HG02623 (cell line): ENCODE results near the gene ZBTB14.

ENCODE experiments used
- ATAC-seq: cut with Tn5 transposase; IDR thresholded peaks from one replicate; pipeline ENCODE4 v1.9.1; 2021; ENCODE audit warnings: moderate library complexity; ENCODE audit not compliant: unreplicated experiment

The ZBTB14 gene, protein sequence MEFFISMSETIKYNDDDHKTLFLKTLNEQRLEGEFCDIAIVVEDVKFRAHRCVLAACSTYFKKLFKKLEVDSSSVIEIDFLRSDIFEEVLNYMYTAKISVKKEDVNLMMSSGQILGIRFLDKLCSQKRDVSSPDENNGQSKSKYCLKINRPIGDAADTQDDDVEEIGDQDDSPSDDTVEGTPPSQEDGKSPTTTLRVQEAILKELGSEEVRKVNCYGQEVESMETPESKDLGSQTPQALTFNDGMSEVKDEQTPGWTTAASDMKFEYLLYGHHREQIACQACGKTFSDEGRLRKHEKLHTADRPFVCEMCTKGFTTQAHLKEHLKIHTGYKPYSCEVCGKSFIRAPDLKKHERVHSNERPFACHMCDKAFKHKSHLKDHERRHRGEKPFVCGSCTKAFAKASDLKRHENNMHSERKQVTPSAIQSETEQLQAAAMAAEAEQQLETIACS

GRCh38 chr18:5295231-5295920 lies at the start of gene ZBTB14:
Gene ZBTB14 (minus strand): TSS chr18:5295726. CDS start chr18:5293246, 2,480 bp downstream.
- ATAC-seq, result peak; percentile 35

DNA sequence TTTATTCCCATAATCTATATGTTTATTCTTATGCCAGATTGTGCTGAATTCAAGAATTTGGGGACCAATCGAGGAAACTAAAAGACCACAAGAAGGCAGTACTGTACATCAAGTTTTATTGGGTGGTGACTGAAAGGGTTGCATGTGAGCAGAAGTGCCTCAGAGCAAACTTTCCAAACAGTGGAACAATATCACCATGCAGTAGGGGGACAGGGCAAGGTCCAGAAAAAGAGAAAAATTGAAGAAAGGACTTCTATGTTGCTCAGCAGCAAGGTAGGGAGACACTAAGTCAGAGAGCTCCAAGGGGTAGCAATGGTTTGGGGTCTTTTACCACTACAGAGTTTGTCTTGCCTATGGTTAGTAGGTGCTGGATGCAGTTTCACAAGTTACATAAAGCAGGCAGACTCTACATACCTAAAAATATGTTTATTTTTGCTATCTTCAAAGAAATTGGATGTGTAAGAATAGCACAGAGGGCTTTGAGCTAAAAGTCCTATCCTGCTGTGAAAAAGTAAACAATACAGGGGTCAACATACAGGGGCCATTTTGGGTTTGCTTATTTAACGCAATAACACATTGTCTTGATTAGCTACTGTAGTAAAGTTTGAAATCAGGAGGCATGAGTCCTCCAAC lies 43.8 kb upstream of the ZBTB14 start:
- no peak for ATAC-seq

GRCh38 chr18:5334456-5335075 lies 39.0 kb upstream of the ZBTB14 start:
- no peak for ATAC-seq

DNA sequence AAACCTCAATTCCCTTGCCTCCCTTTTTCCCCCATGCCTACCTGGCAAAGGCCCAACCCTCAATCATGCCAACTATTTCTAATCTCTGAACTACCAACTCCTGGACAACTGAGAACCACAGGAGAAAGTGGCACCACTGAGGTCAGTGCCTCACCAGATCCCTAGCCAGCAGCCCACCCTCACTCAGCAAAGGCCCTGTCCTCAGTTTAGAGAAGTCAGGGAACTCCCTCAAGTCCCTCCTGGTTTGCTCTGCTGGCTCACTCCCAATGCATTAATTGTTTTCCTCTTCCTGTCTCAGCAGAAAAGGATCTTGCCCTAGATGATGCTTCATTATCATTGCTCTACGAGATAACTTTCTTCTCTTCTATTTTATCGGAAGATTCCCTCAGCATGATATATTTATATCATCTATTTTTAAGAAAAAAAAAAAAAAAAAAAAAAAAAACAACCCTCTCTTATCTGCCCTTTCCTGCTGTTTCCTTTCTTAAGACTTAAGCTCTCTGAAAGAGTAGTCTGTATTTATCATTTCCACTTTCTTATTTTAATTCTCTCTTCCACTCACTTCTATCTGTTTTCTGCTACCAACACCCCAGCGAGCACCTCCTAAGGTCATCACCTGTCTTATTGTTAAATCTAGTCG lies 22.7 kb upstream of the ZBTB14 start:
- ATAC-seq, result no peak

DNA sequence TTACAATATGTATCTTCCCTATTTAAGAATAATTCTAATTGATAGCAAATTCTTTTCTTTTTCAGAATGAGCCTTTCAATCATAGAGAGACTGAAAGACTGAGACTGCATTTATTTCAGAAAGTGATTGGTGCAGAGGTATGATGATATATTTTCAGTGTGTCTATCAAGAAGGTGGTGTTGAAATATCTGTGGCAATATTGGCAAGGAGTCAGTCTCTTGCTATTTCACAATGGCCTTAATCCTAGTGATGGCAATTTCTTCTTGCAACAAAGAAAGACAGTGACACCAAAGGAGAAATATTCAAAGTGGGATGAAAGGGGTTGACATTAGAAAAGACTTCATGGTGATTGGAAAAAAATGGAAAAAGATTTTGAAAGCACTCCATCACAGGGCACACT lies 21.7 kb upstream of the ZBTB14 start:
- no peak for ATAC-seq

GRCh38 chr18:5315838-5316237 lies 20.3 kb upstream of the ZBTB14 start:
- no peak for ATAC-seq

GRCh38 chr18:5311301-5311989 lies 15.9 kb upstream of the ZBTB14 start:
- no peak for ATAC-seq

DNA sequence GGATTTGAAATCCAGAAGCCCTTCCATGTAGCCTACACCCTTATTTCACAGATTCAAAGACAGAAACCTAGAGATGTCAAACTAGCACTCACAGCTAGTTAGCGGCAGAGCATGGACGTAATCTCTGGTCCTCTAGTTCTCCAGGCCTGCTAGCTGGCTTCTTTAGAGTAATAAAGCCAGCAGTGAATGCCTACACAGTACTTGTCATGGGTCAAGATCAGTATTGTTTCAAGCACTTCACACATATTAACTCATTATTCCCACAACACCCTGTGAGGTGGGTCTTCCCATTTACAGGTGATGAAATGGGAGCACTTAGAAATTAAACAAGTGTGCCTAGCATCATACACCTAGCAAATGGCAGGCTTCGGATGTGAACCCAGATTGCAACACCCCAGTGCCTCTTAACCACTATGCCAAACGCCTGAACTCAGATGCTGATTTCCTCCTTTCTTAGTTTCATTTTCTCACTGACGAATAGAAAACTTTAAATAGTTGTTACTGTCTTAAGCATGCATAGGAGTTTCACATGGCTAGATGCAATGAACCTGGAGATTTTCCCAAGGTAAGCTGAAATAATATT lies 14.5 kb upstream of the ZBTB14 start:
- peak; percentile 96 for ATAC-seq

DNA sequence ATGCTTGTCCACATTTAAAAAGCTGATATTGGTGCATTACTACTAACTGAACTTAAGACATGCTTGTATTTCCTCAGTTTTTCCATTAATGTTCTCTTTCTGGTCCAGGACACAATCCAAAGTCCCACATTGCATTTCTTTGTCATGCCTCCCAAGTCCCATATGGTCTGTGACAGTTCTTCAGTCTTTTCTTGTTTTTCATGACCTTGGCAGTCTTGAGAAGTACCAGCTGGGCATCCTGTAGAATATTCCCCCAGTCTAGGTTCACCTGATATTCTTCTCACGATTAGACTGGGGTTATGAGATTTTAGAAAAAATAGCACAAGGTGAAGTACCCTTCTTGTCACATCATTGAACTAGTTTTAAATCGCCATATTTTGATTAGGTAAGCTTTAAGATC lies 10.3 kb upstream of the ZBTB14 start:
- ATAC-seq, result no peak

DNA sequence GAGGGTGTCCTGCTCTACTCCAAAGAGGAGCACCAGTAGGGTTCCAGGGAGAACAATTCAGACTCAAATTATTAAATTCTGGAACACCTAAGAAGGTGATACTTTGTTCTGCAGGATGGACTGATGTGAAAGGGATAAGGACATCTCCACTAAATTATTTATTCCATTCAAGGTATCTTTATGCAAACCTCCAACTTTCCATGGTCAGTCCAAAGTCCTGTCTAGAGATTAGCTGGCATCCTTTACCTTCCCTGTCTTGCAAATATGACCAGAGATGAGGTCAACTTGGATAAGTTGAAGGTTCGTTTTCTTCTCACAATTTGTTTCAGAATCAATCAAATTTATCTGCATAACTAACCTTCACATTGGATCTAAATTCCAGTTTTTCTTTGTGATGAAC lies 8.7 kb upstream of the ZBTB14 start:
- ATAC-seq, result no peak

- ATAC-seq, result no peak
These were observed 8.1 kb upstream of the ZBTB14 start for GRCh38 chr18:5303636-5304035.

DNA sequence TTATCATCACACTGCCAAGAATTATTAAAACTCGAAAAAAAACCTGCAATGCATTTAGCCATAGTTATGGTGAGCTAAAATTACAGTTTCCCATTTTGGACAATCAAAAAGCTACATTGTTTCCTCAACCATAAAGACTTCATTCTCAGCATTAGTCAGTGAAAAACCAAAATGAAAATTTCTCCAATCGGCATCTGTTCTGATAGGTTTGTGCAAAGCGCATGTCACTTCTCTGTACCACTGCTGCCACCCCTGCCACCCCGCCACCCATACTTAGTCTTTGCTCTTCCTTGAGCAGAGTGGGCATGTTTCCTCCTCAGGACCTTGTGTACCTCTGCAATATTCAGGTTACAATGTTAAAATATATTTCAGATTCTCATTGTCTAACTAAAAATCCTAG lies 7.1 kb upstream of the ZBTB14 start:
- no peak for ATAC-seq

DNA sequence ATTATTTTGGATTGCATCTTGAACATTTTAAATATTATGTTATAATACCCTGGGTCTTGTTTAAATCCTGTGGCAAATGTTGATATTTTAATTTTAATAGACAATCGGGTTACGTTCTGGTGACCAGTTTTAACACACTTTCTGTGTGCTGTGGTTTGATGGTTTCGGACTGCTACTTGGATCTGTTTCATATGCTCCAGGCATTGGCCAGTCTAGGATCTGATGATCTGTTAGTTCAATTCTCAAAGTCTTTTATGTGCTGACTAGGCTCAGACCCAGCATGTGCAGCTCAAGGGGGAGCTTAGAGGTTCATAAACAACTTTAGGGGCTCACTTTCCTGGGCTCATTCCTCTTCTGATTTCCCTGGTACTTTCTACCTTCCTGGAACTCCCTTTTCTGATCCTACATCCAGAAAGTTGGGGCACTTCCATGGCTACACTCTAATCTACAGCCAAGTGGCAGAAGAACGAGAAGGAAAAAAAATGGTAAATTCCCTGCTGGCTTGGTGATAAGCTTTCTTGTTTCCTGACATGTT lies 5.0 kb upstream of the ZBTB14 start:
- ATAC-seq, result no peak

DNA sequence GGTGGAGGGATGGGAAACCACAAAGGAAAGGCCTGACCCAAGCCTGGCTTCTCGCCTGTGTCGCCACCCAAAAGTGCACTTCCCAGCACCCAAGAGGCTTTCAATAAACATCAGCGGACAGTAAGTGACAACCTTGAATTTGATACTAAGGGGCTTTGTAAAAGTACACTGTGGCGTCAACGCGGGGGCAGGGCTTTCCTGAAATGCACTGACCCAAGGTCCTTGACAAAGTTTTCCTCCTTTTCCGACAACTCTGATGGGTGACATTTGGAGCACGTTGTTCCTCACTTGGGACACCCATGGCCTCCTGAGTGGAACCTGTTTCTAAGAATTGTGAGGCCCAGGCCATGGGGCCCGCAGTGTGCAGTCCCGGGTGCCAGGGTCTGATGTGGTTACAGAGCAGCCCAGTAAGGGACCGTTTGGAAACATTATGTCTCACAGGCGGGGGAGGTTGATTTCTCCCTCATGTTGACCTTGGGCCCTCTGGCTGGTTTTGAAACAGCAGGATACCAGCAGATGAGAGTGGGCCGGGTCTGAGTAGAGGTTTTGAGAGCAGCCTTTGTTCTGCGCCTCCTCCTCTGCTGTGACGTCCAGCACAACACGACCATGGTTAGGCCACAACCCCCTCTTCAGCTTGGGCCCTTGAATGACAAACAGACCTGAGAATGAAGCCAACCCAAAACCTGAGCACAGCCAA lies 2.8 kb upstream of the ZBTB14 start:
- ATAC-seq, result no peak

- no peak for ATAC-seq
These were observed 2.1 kb upstream of the ZBTB14 start for GRCh38 chr18:5297597-5297996.

GRCh38 chr18:5296706-5297320 lies 1.3 kb upstream of the ZBTB14 start:
- ATAC-seq, result peak; percentile 2

DNA sequence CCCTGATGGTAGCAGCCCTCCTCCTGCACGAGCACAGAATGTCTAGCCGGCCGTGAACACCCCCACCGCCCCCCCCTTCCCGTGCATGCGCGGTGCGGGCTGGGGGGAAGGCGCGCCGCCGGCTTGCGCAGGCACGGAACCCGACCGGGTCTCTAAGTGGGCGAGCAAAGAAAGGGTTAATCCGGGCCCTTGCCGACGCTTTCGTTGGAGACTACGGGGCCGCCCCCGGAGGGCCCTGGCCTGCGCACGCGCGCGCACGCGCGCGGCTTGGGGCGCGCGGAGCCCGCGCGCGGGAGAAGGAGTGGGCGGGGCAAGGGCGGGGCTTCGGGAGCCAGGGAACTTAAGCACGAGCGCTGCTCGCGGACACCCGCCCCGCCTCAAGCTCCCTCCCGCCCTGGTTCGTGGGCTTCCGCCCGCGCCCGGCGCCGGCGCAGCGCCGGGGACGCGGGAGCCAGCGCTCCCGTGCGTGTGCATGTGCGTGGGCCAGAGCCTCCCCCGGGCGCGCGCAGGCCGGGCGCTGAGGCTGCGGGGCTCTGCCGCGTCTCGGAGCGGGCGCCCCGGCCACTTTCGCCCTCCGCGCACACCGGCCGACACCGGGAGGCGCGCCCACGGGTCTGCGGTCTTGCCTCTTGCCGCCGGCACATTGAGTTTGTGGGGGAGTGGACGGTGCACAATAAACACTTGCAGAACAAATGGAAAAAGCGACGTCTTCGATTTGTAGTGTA lies 617 bp upstream of the ZBTB14 start:
- ATAC-seq, result peak; percentile 59
